SK-N-SH treated with all-trans-retinoic acid at 6 μM for 48 hours (cell line): ENCODE measurements around the gene GLIS1.
A peak's percentile ranks its signal among the peaks of the same experiment; 100 is the strongest.

Experiments
- ATAC-seq: fragments of 200-7000 bp; cut with Tn5 transposase; 3 replicates; pipeline ENCODE4 v1.9.1; 2020; ENCODE audit warnings: mild to moderate bottlenecking, moderate library complexity
- ARNTL ChIP-seq: fragments of 450-650 bp; formaldehyde crosslinking; IDR thresholded peaks from 2 replicates; pipeline ENCODE4 v1.5.0; 2020; ENCODE audit warnings: low read depth, mild to moderate bottlenecking, moderate library complexity, borderline replicate concordance
- CSDC2 ChIP-seq: fragments of 250-450 bp; sonication (Bioruptor Pico); IDR thresholded peaks from 2 replicates; pipeline ENCODE4 v1.5.0; 2020; ENCODE audit warnings: mild to moderate bottlenecking, moderate library complexity
- GLIS3 ChIP-seq: fragments of 250-450 bp; sonication (Bioruptor Pico); IDR thresholded peaks from 2 replicates; pipeline ENCODE4 v1.5.0; 2020; ENCODE audit warnings: mild to moderate bottlenecking, moderate library complexity
- ISL1 ChIP-seq: fragments of 250-450 bp; sonication (Bioruptor Pico); IDR thresholded peaks from 2 replicates; pipeline ENCODE4 v2.1.2; 2022; ENCODE audit warnings: mild to moderate bottlenecking, moderate library complexity
- PATZ1 ChIP-seq: fragments of 250-450 bp; sonication (Bioruptor Pico); IDR thresholded peaks from 2 replicates; pipeline ENCODE4 v1.8.0; 2020; ENCODE audit warnings: mild to moderate bottlenecking, moderate library complexity, borderline replicate concordance
- RARB ChIP-seq: fragments of 250-450 bp; sonication (Bioruptor Pico); IDR thresholded peaks from 2 replicates; pipeline ENCODE4 v1.8.0; 2021; ENCODE audit warnings: mild to moderate bottlenecking, moderate library complexity
- SNAI2 ChIP-seq: fragments of 250-450 bp; sonication (Bioruptor Pico); IDR thresholded peaks from 2 replicates; pipeline ENCODE4 v1.5.0; 2020; ENCODE audit warnings: mild to moderate bottlenecking, moderate library complexity
- TCF4 ChIP-seq: fragments of 250-450 bp; sonication (Bioruptor Pico); IDR thresholded peaks from 2 replicates; pipeline ENCODE4 v1.8.0; 2021; ENCODE audit warnings: mild to moderate bottlenecking, moderate library complexity, borderline replicate concordance
- TOX ChIP-seq: fragments of 250-450 bp; sonication (Bioruptor Pico); IDR thresholded peaks from 2 replicates; pipeline ENCODE4 v1.8.0; 2021; ENCODE audit warnings: mild to moderate bottlenecking, moderate library complexity, borderline replicate concordance
- ZC3H10 ChIP-seq: fragments of 250-450 bp; sonication (Bioruptor Pico); IDR thresholded peaks from 2 replicates; pipeline ENCODE4 v1.5.1; 2021; ENCODE audit warnings: mild to moderate bottlenecking, moderate library complexity
- ZFP3 ChIP-seq: fragments of 250-450 bp; sonication (Bioruptor Pico); IDR thresholded peaks from 2 replicates; pipeline ENCODE4 v1.5.0; 2020; ENCODE audit warnings: mild to moderate bottlenecking, moderate library complexity
- ZFP30 ChIP-seq: fragments of 450-650 bp; formaldehyde crosslinking; IDR thresholded peaks from 2 replicates; pipeline ENCODE4 v1.5.0; 2022; ENCODE audit warnings: mild to moderate bottlenecking, moderate library complexity
- ZNF565 ChIP-seq: fragments of 450-650 bp; formaldehyde crosslinking; conservative IDR thresholded peaks from 2 replicates; pipeline ENCODE4 v1.5.0; 2020; ENCODE audit warnings: low read depth, mild to moderate bottlenecking, moderate library complexity
- ZNF70 ChIP-seq: fragments of 450-650 bp; formaldehyde crosslinking; IDR thresholded peaks from 2 replicates; pipeline ENCODE4 v1.5.0; 2020; ENCODE audit warnings: mild to moderate bottlenecking, moderate library complexity
- ZNF8 ChIP-seq: fragments of 450-650 bp; formaldehyde crosslinking; IDR thresholded peaks from 2 replicates; pipeline ENCODE4 v1.5.0; 2020; ENCODE audit warnings: mild to moderate bottlenecking, moderate library complexity
- TF ChIP-seq, protein P1 (sequence below): fragments of 250-450 bp; sonication (Bioruptor Pico); IDR thresholded peaks from 2 replicates; pipeline ENCODE4 v1.5.1; 2020; ENCODE audit warnings: low read depth, mild to moderate bottlenecking, moderate library complexity
- TF ChIP-seq, protein P2 (sequence below): fragments of 250-450 bp; sonication (Bioruptor Pico); IDR thresholded peaks from 2 replicates; pipeline ENCODE4 v1.5.0; 2020; ENCODE audit warnings: mild to moderate bottlenecking, moderate library complexity
- TF ChIP-seq, protein P3 (sequence below): fragments of 250-450 bp; sonication (Bioruptor Pico); IDR thresholded peaks from 2 replicates; pipeline ENCODE4 v1.5.1; 2021; ENCODE audit warnings: mild to moderate bottlenecking, moderate library complexity

Gene GLIS1

GRCh38 chr1:53703174-53703573 is 35.8 kb downstream of the GLIS1 start:
- TF ChIP-seq ZNF565 (CRISPR knock-in tag) (no peak), PATZ1 (CRISPR knock-in tag) (no peak), ARNTL (no peak), ISL1 (CRISPR knock-in tag) (no peak), ZFP30 (CRISPR knock-in tag) (no peak), TCF4 (CRISPR knock-in tag) (no peak), ZNF70 (CRISPR knock-in tag) (no peak)
- TF ChIP-seq, protein P1, sequence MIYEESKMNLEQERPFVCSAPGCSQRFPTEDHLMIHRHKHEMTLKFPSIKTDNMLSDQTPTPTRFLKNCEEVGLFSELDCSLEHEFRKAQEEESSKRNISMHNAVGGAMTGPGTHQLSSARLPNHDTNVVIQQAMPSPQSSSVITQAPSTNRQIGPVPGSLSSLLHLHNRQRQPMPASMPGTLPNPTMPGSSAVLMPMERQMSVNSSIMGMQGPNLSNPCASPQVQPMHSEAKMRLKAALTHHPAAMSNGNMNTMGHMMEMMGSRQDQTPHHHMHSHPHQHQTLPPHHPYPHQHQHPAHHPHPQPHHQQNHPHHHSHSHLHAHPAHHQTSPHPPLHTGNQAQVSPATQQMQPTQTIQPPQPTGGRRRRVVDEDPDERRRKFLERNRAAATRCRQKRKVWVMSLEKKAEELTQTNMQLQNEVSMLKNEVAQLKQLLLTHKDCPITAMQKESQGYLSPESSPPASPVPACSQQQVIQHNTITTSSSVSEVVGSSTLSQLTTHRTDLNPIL = no peak
- TF ChIP-seq, protein P2, sequence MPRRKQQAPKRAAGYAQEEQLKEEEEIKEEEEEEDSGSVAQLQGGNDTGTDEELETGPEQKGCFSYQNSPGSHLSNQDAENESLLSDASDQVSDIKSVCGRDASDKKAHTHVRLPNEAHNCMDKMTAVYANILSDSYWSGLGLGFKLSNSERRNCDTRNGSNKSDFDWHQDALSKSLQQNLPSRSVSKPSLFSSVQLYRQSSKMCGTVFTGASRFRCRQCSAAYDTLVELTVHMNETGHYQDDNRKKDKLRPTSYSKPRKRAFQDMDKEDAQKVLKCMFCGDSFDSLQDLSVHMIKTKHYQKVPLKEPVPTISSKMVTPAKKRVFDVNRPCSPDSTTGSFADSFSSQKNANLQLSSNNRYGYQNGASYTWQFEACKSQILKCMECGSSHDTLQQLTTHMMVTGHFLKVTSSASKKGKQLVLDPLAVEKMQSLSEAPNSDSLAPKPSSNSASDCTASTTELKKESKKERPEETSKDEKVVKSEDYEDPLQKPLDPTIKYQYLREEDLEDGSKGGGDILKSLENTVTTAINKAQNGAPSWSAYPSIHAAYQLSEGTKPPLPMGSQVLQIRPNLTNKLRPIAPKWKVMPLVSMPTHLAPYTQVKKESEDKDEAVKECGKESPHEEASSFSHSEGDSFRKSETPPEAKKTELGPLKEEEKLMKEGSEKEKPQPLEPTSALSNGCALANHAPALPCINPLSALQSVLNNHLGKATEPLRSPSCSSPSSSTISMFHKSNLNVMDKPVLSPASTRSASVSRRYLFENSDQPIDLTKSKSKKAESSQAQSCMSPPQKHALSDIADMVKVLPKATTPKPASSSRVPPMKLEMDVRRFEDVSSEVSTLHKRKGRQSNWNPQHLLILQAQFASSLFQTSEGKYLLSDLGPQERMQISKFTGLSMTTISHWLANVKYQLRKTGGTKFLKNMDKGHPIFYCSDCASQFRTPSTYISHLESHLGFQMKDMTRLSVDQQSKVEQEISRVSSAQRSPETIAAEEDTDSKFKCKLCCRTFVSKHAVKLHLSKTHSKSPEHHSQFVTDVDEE (CRISPR knock-in tag) = no peak
- TF ChIP-seq, protein P3, sequence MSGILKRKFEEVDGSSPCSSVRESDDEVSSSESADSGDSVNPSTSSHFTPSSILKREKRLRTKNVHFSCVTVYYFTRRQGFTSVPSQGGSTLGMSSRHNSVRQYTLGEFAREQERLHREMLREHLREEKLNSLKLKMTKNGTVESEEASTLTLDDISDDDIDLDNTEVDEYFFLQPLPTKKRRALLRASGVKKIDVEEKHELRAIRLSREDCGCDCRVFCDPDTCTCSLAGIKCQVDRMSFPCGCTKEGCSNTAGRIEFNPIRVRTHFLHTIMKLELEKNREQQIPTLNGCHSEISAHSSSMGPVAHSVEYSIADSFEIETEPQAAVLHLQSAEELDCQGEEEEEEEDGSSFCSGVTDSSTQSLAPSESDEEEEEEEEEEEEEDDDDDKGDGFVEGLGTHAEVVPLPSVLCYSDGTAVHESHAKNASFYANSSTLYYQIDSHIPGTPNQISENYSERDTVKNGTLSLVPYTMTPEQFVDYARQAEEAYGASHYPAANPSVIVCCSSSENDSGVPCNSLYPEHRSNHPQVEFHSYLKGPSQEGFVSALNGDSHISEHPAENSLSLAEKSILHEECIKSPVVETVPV (CRISPR knock-in tag) = no peak
- ATAC-seq = no peak

DNA sequence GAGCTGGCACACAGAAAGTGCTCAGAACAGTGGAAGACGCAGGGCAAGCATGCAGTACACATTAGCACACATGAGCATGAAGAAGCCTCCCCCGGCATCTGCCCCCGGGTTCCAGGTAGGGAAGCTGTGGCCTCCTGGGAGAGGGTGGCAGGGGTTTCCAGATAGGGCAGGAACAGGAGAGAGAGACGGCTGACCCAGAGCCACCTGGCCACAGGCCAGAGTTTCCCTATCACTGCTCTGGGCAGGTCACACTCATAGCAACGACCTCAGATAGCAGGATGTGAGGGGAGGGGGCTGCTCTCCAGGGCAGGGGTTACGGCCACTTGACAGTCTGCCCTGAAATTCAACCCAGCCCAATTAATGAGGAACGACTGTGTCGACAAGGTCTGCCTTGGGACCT is 36.6 kb downstream of the GLIS1 start:
- ATAC-seq = no peak
- TF ChIP-seq GLIS3 (CRISPR knock-in tag) = no peak
- TF ChIP-seq ZFP30 (CRISPR knock-in tag) = no peak
- TF ChIP-seq ISL1 (CRISPR knock-in tag) = no peak

DNA sequence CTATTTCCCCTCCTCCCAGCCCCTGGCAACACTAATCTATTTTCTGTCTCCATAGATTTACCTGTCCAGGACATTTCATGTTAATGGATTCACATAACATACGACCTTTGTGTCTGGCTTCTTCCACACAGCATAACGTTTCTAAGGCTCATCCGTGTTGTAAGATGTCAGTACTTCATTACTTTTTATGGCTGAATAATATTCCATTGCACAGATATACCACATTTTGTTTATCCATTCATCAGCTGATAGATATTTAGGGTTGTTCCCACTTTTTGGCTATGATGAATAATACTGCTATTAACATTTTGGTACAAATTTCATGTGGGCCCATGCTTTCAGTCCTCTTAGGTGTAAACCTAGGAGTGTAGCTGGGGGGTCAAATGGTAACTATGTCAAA is 38.2 kb downstream of the GLIS1 start:
- TF ChIP-seq ZNF8 (CRISPR knock-in tag) (peak; percentile 89), RARB (CRISPR knock-in tag) (no peak)
- ATAC-seq = no peak

GRCh38 chr1:53699981-53700380 is 39.0 kb downstream of the GLIS1 start:
- no peak for ATAC-seq
- TF ChIP-seq CSDC2 (CRISPR knock-in tag) (no peak), ZNF70 (CRISPR knock-in tag) (no peak), TCF4 (CRISPR knock-in tag) (no peak), TOX (CRISPR knock-in tag) (no peak), GLIS3 (CRISPR knock-in tag) (no peak), SNAI2 (no peak), ZC3H10 (CRISPR knock-in tag) (no peak)
- TF ChIP-seq, protein P3 (CRISPR knock-in tag) = no peak

DNA sequence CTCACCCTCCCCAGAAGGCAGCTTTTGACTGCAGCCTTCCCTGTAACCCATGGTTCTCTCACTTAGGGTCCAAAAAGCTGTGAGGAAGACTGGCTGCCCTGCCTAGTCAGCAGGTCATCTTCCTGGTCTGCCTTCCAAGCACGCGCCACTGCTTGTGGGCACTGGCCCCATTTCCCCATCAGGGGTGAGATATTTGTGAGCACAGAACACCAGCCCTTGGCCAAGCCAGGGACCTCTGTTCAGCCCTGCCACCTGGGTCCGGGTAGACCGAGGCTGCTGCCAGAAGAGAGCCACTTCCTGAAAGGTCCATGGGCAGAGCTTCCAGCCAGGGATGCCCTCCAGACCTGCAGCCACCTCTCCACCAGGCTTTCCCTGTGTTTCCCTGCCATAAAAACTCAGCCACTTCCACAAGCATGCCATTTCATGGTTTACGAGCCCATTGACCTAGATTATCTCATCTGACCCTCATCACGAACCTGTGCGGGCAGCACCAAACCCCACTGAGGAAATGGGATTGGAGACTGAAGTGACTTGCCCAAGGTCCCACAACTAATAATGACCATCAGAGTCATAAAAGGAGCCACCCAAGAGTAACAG is 40.5 kb downstream of the GLIS1 start:
- no peak for TF ChIP-seq TCF4 (CRISPR knock-in tag)
- TF ChIP-seq ZFP3 (CRISPR knock-in tag) = no peak
- TF ChIP-seq ZNF8 (CRISPR knock-in tag) = no peak
- no peak for TF ChIP-seq CSDC2 (CRISPR knock-in tag)
- no peak for TF ChIP-seq ZNF70 (CRISPR knock-in tag)
- TF ChIP-seq GLIS3 (CRISPR knock-in tag) = no peak
- TF ChIP-seq ISL1 (CRISPR knock-in tag) = no peak
- TF ChIP-seq TOX (CRISPR knock-in tag) = no peak
- TF ChIP-seq, protein P2 (CRISPR knock-in tag) = no peak
- TF ChIP-seq, protein P3 (CRISPR knock-in tag) = no peak
- no peak for ATAC-seq
